PC-9 (cell line): ENCODE measurements around the gene CCBE1. TPM values are rescaled to one million over a fixed set of nuclear protein-coding genes. Genes with fewer than 3 reads are reported as not detected.

Experiments
- BruUV-seq: library from RNA; stranded (reverse); fragments of 400-500 nt; replicated peaks from 2 replicates; lab custom pipeline; 2021; lab: Mats Ljungman, UMichigan
- CTCF ChIA-PET: fragments of 300-600 bp; sonication (Branson Sonifier 250); formaldehyde crosslinking; loops from one replicate; lab custom pipeline; 2022; ENCODE audit warnings: antibody characterized with exemption; lab: Charles Lee
- POLR2A ChIA-PET: fragments of 300-600 bp; sonication (Branson Sonifier 250); formaldehyde crosslinking; loops from one replicate; lab custom pipeline; 2022; ENCODE audit warnings: antibody characterized with exemption; ENCODE audit not compliant: unreplicated experiment; lab: Charles Lee
- DNase-seq, 2 experiments: peaks; one replicate each; pipeline versions ENCODE4 v3.0.0 to v3.0.0-alpha.2; 2015 to 2022; ENCODE audit warnings: mixed read lengths in 1 of 2
- H2AFZ ChIP-seq: fragments of 200-600 bp; sonication (generic); 2 replicates; pipeline ENCODE4 v1.8.1; 2017; ENCODE audit warnings: antibody characterized with exemption
- H3F3A ChIP-seq: fragments of 200-600 bp; sonication (generic); 2 replicates; pipeline ENCODE4 v1.8.1; 2017; ENCODE audit warnings: antibody characterized with exemption, mild to moderate bottlenecking, low read depth; ENCODE audit not compliant: insufficient read depth
- H3K27ac ChIP-seq: fragments of 200-600 bp; sonication (generic); 2 replicates; pipeline ENCODE4 v1.6.1; 2016; ENCODE audit warnings: mixed run types
- H3K27me3 ChIP-seq: fragments of 200-600 bp; sonication (generic); 2 replicates; pipeline ENCODE4 v1.6.1; 2016; ENCODE audit warnings: low read depth, mixed run types; ENCODE audit not compliant: insufficient read depth
- H3K36me3 ChIP-seq: fragments of 200-600 bp; sonication (generic); 2 replicates; pipeline ENCODE4 v1.6.1; 2016; ENCODE audit warnings: low read depth, mixed run types
- H3K4me1 ChIP-seq: fragments of 200-600 bp; sonication (generic); replicated peaks from 2 replicates; pipeline ENCODE4 v1.6.1; 2016; ENCODE audit warnings: mixed run types; ENCODE audit not compliant: insufficient read depth
- H3K4me2 ChIP-seq: fragments of 200-600 bp; sonication (generic); 2 replicates; pipeline ENCODE4 v1.6.1; 2017; ENCODE audit warnings: mixed run types
- H3K4me3 ChIP-seq: fragments of 200-600 bp; sonication (generic); 2 replicates; pipeline ENCODE4 v1.6.1; 2016; ENCODE audit warnings: mixed run types
- H3K79me2 ChIP-seq: fragments of 200-600 bp; sonication (generic); 2 replicates; pipeline ENCODE4 v1.6.1; 2017; ENCODE audit warnings: low read depth, mixed run types
- H3K9me2 ChIP-seq: fragments of 200-600 bp; sonication (generic); 2 replicates; pipeline ENCODE4 v1.8.1; 2017; ENCODE audit warnings: mild to moderate bottlenecking; ENCODE audit not compliant: insufficient read depth
- H3K9me3 ChIP-seq: fragments of 200-600 bp; sonication (generic); 2 replicates; pipeline ENCODE4 v1.8.1; 2016; ENCODE audit warnings: low read depth; ENCODE audit not compliant: insufficient read depth
- H4K20me1 ChIP-seq: fragments of 200-600 bp; sonication (generic); 2 replicates; pipeline ENCODE4 v1.8.1; 2017; ENCODE audit not compliant: insufficient read depth
- EZH2 ChIP-seq: fragments of 200-600 bp; sonication (generic); IDR thresholded peaks from 2 replicates; pipeline ENCODE4 v1.8.0; 2017; ENCODE audit warnings: antibody characterized with exemption, low read depth
- intact Hi-C: fragments of 100-400 bp; cut with micrococcal nuclease; formaldehyde crosslinking; loops from one replicate; pipeline ENCODE4 v1.10.0; 2022; ENCODE audit not compliant: unreplicated experiment
- total RNA-seq: library from RNA; stranded (reverse); gene quantifications from 2 replicates; pipeline ENCODE4 v1.2.3, GENCODE V29; 2021
- TF ChIP-seq, protein P1 (sequence below): fragments of 200-600 bp; sonication (generic); conservative IDR thresholded peaks from 2 replicates; pipeline ENCODE4 v1.6.1; 2017; ENCODE audit warnings: mixed run types, antibody characterized with exemption, mild to moderate bottlenecking, moderate library complexity

The CCBE1 gene
- total RNA-seq, 1 experiment from 2014 or later = 5.8 TPM

DNA sequence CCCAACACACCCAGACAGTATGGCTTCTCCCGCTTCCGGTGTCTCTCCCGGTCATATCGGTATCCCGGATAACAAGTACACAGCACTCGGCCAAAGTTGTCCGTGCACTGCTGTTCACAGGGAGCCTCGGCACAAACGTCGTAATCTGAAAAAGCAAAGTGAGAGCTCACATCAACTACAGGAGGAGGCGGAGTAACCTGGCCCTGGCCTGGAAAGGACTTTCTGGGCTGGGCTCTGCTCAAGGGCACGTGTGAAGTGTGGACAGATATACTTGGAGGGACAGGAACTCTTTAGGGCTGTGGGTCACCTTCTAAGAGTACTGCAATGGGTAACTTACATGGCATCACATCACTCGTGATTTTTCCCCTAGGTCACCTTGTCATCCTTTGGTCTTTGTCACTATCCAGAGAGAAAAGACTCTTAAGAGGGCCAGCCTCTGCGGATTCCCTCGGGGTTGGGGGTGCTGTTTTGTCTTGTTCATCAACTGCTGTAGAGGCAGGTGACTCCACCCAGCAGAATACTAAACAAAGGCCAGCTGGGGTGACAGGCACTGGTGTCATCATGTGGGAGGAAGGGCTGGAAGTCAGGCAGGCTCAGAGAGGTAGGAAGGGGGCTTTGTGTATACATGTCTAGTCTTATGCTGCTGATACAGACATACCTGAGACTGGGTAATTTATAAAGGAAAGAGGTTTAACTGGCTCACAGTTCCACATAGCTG, 227.6 kb downstream of the CCBE1 start:
- ChIA-PET CTCF (no interaction called here), POLR2A (no interaction called here)
- H3K27me3 ChIP-seq = peaks cover 25% of the 10 kb centered on the region
- DNase-seq = no peak
- no peaks in the 10 kb centered on the region for H3F3A ChIP-seq
- no peak overlapping the region for H3K4me3 ChIP-seq
- no TSS peak for BruUV-seq
- H3K4me2 ChIP-seq = no peak overlapping the region
- no peaks in the 10 kb centered on the region for H3K4me1 ChIP-seq
- H3K36me3 ChIP-seq = no peaks in the 10 kb centered on the region
- TF ChIP-seq, protein P1, sequence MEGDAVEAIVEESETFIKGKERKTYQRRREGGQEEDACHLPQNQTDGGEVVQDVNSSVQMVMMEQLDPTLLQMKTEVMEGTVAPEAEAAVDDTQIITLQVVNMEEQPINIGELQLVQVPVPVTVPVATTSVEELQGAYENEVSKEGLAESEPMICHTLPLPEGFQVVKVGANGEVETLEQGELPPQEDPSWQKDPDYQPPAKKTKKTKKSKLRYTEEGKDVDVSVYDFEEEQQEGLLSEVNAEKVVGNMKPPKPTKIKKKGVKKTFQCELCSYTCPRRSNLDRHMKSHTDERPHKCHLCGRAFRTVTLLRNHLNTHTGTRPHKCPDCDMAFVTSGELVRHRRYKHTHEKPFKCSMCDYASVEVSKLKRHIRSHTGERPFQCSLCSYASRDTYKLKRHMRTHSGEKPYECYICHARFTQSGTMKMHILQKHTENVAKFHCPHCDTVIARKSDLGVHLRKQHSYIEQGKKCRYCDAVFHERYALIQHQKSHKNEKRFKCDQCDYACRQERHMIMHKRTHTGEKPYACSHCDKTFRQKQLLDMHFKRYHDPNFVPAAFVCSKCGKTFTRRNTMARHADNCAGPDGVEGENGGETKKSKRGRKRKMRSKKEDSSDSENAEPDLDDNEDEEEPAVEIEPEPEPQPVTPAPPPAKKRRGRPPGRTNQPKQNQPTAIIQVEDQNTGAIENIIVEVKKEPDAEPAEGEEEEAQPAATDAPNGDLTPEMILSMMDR = no peak
- TF ChIP-seq EZH2 = no peak
- H3K27ac ChIP-seq = no peak overlapping the region
- intact Hi-C loops = no loop called here
- H3K79me2 ChIP-seq = no peaks in the 10 kb centered on the region
- no peaks in the 10 kb centered on the region for H3K9me2 ChIP-seq
- H4K20me1 ChIP-seq = no peaks in the 10 kb centered on the region
- H2AFZ ChIP-seq = no peak overlapping the region
- H3K9me3 ChIP-seq = no peaks in the 10 kb centered on the region

DNA sequence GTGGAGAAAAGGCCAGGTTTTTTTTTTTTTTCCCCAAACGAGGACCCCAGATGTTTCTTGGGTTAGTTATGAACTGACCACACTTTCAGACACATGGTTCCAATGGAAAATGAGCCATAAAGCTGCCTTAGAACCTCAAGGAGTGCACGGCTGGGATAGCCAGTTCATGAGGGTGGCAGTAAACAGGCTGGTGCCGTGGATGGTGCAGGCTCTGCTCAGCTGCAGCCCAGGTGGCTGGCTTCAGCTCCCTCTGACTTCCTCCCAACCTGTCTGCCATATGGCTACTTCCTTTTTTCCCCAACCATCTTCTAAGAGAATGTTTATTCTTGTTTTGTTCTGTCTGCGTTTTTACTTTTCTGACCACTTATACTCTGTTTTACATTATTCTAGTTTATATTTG, 228.4 kb downstream of the CCBE1 start:
- no peaks in the 10 kb centered on the region for H4K20me1 ChIP-seq
- intact Hi-C loops = no loop called here
- no peaks in the 10 kb centered on the region for H3K79me2 ChIP-seq
- no peaks in the 10 kb centered on the region for H3F3A ChIP-seq
- no peak overlapping the region for H3K4me3 ChIP-seq
- ChIA-PET POLR2A (no interaction called here), CTCF (no interaction called here)
- H3K9me3 ChIP-seq = no peaks in the 10 kb centered on the region
- H3K4me2 ChIP-seq = no peak overlapping the region
- H3K27ac ChIP-seq = no peak overlapping the region
- TF ChIP-seq, protein P1 = no peak
- no peak overlapping the region for H2AFZ ChIP-seq
- peaks cover 17% of the 10 kb centered on the region for H3K27me3 ChIP-seq
- no TSS peak for BruUV-seq
- H3K4me1 ChIP-seq = no peaks in the 10 kb centered on the region
- H3K36me3 ChIP-seq = no peaks in the 10 kb centered on the region
- no peak for DNase-seq
- no peaks in the 10 kb centered on the region for H3K9me2 ChIP-seq

DNA sequence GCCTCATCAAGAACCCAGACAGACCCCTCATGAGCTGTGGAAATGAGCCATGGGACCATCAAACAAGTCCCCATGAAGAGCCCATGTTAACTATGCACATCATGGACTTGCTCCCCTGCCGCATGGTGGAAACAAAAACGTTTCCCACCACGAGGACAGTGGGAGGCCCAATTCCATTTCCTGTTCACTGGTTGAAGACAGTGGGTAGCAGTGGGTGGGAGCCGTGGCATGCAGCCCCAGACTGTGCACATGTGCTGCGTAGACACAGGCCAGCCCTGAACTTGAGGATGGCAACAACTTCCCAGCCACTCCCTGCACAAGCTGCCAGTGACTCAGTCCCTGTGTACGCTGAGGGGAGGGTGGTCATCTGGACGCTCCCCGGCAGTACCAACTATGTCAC, 229.7 kb downstream of the CCBE1 start:
- intact Hi-C loops = no loop called here
- no TSS peak for BruUV-seq
- POLR2A ChIA-PET = no interaction called here

More for the DNA sequence above, 229.7 kb downstream of the CCBE1 start:
- Histone ChIP-seq H2AFZ (no peak overlapping the region), H3K4me3 (no peak overlapping the region), H3K27ac (no peak overlapping the region), H3K27me3 (peaks cover 15% of the 10 kb centered on the region), H3K4me2 (no peak overlapping the region), H3F3A (no peaks in the 10 kb centered on the region), H3K36me3 (no peaks in the 10 kb centered on the region), H4K20me1 (no peaks in the 10 kb centered on the region), H3K9me2 (no peaks in the 10 kb centered on the region), H3K9me3 (no peaks in the 10 kb centered on the region), H3K79me2 (no peaks in the 10 kb centered on the region), H3K4me1 (no peaks in the 10 kb centered on the region)
- TF ChIP-seq EZH2 = no peak
- TF ChIP-seq, protein P1 = no peak
- no peak for DNase-seq
- CTCF ChIA-PET = no interaction called here
